Lower lobe of right lung (tissue), 2 donors: ENCODE data around the gene SLC35A3. TPM values are rescaled to one million over a fixed set of nuclear protein-coding genes. Genes with fewer than 3 reads are reported as not detected.
A peak's percentile ranks its signal among the peaks of the same experiment; 100 is the strongest.

Source experiments
- ATAC-seq, 2 donors: fragments of 200-7000 bp; cut with Tn5 transposase; one replicate each; pipeline ENCODE4 v1.9.1; 2020 to 2022; ENCODE audit warnings: mild to moderate bottlenecking in 2 of 2, moderate library complexity in 2 of 2
- DNase-seq: peaks from one replicate; pipeline ENCODE4 v3.0.0-alpha.2; 2020
- H3K27ac ChIP-seq: fragments of 200-600 bp; one replicate; pipeline ENCODE4 v1.8.0; 2022
- H3K27me3 ChIP-seq: fragments of 200-600 bp; one replicate; pipeline ENCODE4 v1.8.0; 2022; ENCODE audit warnings: low read depth
- H3K36me3 ChIP-seq: fragments of 200-600 bp; one replicate; pipeline ENCODE4 v1.8.0; 2022; ENCODE audit warnings: mild to moderate bottlenecking
- H3K4me1 ChIP-seq: fragments of 200-600 bp; one replicate; pipeline ENCODE4 v1.8.0; 2022
- H3K4me3 ChIP-seq: fragments of 200-600 bp; one replicate; pipeline ENCODE4 v1.8.0; 2022; ENCODE audit warnings: mild to moderate bottlenecking
- H3K9me3 ChIP-seq: fragments of 200-600 bp; one replicate; pipeline ENCODE4 v1.8.0; 2022
- CTCF ChIP-seq: fragments of 200-600 bp; IDR thresholded peaks from one replicate; pipeline ENCODE4 v1.8.0; 2022; ENCODE audit warnings: antibody characterized with exemption, mild to moderate bottlenecking
- intact Hi-C: fragments of 100-400 bp; cut with DNase I; formaldehyde crosslinking; loops from one replicate; pipeline ENCODE4 v1.11.0; 2022
- total RNA-seq: library from RNA; stranded (reverse); fragmentation: NEBNext Ultra II Directional; extraction: Animal tissue kit (Norgen Biotek cat#: 25700); gene quantifications from one replicate; pipeline ENCODE4 v1.2.1, GENCODE V29; 2021
- donor health status: DM: no; HTN: yes; CAD: no; lungs with severe emphysema.

Gene SLC35A3
- total RNA-seq, 1 donor from 2014 or later = 30.6 TPM

GRCh38 chr1:99978218-99978617 lies 8.4 kb downstream of the SLC35A3 start:
- DNase-seq (no peak), ATAC-seq (peak in 1 of 2 donors; percentile 20)
- no peaks in the 10 kb centered on the region for H3K4me1 ChIP-seq
- TF ChIP-seq CTCF = no peak
- no peaks in the 10 kb centered on the region for H3K27me3 ChIP-seq
- H3K9me3 ChIP-seq = no peaks in the 10 kb centered on the region
- H3K4me3 ChIP-seq = no peak overlapping the region
- H3K36me3 ChIP-seq = peaks cover 26% of the 10 kb centered on the region
- intact Hi-C loops = no loop called here
- no peak overlapping the region for H3K27ac ChIP-seq

- intact Hi-C loops = no loop called here
- no peaks in the 10 kb centered on the region for H3K27me3 ChIP-seq
- no peak for TF ChIP-seq CTCF
- no peak overlapping the region for H3K4me3 ChIP-seq
- no peak overlapping the region for H3K27ac ChIP-seq
- peaks cover 26% of the 10 kb centered on the region for H3K36me3 ChIP-seq
- no peaks in the 10 kb centered on the region for H3K9me3 ChIP-seq
- no peak for DNase-seq
- H3K4me1 ChIP-seq = no peaks in the 10 kb centered on the region
- ATAC-seq = no peak
These were observed 9.3 kb downstream of the SLC35A3 start for GRCh38 chr1:99979091-99979490.

- ATAC-seq (no peak), DNase-seq (no peak)
- H3K27ac ChIP-seq = no peak overlapping the region
- no peak overlapping the region for H3K4me3 ChIP-seq
- H3K4me1 ChIP-seq = peaks cover 3% of the 10 kb centered on the region
- intact Hi-C loops = no loop called here
- no peaks in the 10 kb centered on the region for H3K27me3 ChIP-seq
- no peak for TF ChIP-seq CTCF
- no peaks in the 10 kb centered on the region for H3K9me3 ChIP-seq
- peaks cover 12% of the 10 kb centered on the region for H3K36me3 ChIP-seq
These were observed 11.1 kb downstream of the SLC35A3 start for GRCh38 chr1:99980928-99981327.

- Histone ChIP-seq H3K27me3 (no peaks in the 10 kb centered on the region), H3K27ac (peak overlapping the region; percentile 42), H3K4me3 (no peak overlapping the region), H3K4me1 (peaks cover 9% of the 10 kb centered on the region), H3K36me3 (no peaks in the 10 kb centered on the region), H3K9me3 (peaks cover 6% of the 10 kb centered on the region)
- intact Hi-C loops = no loop called here
- DNase-seq = no peak
- ATAC-seq = peak in 1 of 2 donors; percentile 42
- no peak for TF ChIP-seq CTCF
These were observed 16.9 kb downstream of the SLC35A3 start for GRCh38 chr1:99986656-99987225.

DNA sequence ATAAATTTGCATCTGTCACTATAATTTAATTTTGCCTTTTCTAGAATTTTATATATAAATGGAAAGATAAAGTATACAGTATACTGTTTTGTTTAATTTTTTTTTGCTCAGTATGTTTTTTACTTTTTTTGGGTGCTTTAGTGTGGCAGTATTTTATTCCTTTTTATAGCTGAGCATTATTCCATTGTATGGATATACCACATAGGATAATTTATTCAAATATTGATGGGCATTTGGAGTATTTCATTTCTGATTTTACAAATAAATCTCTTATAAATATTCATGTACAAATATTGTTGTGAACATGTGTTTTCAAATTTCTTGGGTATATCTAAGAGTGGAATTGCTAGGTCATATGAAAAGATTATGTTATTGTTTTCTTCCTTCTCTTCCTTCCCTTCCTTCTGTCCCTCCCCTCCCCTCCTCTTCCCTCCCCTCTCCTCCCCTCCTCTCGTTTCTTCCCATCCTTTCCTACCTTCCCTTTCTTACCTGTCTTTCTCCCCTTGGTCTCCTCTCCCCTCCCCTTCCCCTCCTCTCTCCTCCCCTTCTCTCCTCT lies 18.5 kb downstream of the SLC35A3 start:
- intact Hi-C loops = no loop called here

More for the DNA sequence above, 18.5 kb downstream of the SLC35A3 start:
- Histone ChIP-seq H3K9me3 (peaks cover 11% of the 10 kb centered on the region), H3K4me1 (peaks cover 9% of the 10 kb centered on the region), H3K27ac (no peak overlapping the region), H3K36me3 (no peaks in the 10 kb centered on the region), H3K27me3 (no peaks in the 10 kb centered on the region), H3K4me3 (no peak overlapping the region)
- DNase-seq (no peak), ATAC-seq (no peak)
- TF ChIP-seq CTCF = no peak
